BE2C (cell line): ENCODE measurements around the gene KRTAP10-10.
"Not testable (repeated sequence)": the region's sequence is repeated elsewhere in the genome, so short reads cannot be mapped to it uniquely, and the experiment has no call there.

Experiments
- DNase-seq: peaks from one replicate; pipeline ENCODE4 v3.0.0-alpha.2; 2020
- H3K27me3 ChIP-seq: fragments of 250-450 bp; sonication (Bioruptor Pico); 2 replicates; pipeline ENCODE4 v1.5.1; 2020; ENCODE audit warnings: mild to moderate bottlenecking
- H3K36me3 ChIP-seq: fragments of 250-450 bp; sonication (Bioruptor Pico); 2 replicates; pipeline ENCODE4 v1.5.1; 2020; ENCODE audit warnings: mild to moderate bottlenecking
- H3K4me1 ChIP-seq: fragments of 250-450 bp; sonication (Bioruptor Pico); 2 replicates; pipeline ENCODE4 v1.5.1; 2020
- H3K4me3 ChIP-seq: 2 replicates; pipeline ENCODE4 v1.5.1; 2011; ENCODE audit warnings: low read depth, low read length
- H3K9me3 ChIP-seq: fragments of 250-450 bp; sonication (Bioruptor Pico); 2 replicates; pipeline ENCODE4 v1.5.1; 2020
- TF ChIP-seq, protein P1 (sequence below): IDR thresholded peaks from 2 replicates; pipeline ENCODE4 v1.5.1; 2012; ENCODE audit warnings: mild to moderate bottlenecking, low read depth, low read length

Gene KRTAP10-10

DNA sequence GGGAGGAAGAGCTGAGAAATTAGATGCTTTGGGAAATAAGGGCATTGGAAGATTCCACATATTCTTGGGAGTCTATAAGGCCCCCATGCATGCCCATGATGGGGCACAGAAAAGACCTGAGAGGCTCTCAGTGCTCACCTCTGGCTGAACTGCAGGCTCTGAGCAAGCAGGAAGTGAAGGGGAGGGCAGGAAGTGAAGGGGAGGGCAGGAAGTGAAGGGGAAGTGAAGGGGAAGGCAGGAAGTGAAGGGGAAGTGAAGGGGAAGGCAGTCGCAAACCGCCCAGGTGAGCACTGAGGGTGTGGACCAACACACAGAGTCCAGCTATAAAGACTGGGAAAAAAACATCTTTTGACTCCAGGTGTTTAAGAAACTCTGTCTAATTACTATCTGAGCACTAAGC is 6.7 kb upstream of the KRTAP10-10 start:
- no peak for DNase-seq
- TF ChIP-seq, protein P1, sequence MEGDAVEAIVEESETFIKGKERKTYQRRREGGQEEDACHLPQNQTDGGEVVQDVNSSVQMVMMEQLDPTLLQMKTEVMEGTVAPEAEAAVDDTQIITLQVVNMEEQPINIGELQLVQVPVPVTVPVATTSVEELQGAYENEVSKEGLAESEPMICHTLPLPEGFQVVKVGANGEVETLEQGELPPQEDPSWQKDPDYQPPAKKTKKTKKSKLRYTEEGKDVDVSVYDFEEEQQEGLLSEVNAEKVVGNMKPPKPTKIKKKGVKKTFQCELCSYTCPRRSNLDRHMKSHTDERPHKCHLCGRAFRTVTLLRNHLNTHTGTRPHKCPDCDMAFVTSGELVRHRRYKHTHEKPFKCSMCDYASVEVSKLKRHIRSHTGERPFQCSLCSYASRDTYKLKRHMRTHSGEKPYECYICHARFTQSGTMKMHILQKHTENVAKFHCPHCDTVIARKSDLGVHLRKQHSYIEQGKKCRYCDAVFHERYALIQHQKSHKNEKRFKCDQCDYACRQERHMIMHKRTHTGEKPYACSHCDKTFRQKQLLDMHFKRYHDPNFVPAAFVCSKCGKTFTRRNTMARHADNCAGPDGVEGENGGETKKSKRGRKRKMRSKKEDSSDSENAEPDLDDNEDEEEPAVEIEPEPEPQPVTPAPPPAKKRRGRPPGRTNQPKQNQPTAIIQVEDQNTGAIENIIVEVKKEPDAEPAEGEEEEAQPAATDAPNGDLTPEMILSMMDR, result no peak
- no peaks in the 10 kb centered on the region for H3K27me3 ChIP-seq
- no peaks in the 10 kb centered on the region for H3K4me1 ChIP-seq
- no peaks in the 10 kb centered on the region for H3K36me3 ChIP-seq
- no peak overlapping the region for H3K4me3 ChIP-seq
- no peaks in the 10 kb centered on the region; the same call in 1 of the 2 replicates for H3K9me3 ChIP-seq

DNA sequence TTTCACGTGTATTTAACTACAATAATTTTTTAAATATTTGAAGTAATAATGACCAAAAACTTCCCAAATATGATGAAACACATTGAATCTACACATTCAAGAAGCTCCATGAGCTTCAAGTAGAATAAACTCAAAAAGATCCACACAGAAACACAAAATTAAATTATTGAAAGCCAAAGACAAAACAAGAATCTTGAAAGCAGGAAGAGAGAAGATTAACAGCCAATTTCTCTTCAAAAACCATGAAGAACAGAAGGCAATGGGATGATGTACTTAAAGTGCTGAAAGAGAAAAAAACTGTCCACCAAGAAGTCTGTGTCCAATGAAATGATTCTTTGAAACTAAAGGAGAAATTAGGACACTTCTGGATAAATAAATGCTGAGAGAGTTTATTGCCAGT is 5.1 kb upstream of the KRTAP10-10 start:
- H3K27me3 ChIP-seq, result no peaks in the 10 kb centered on the region
- TF ChIP-seq, protein P1, result no peak
- H3K4me3 ChIP-seq, result no peak overlapping the region
- H3K4me1 ChIP-seq, result no peaks in the 10 kb centered on the region
- no peak for DNase-seq
- no peaks in the 10 kb centered on the region for H3K36me3 ChIP-seq
- H3K9me3 ChIP-seq, result no peaks in the 10 kb centered on the region; the same call in 1 of the 2 replicates

DNA sequence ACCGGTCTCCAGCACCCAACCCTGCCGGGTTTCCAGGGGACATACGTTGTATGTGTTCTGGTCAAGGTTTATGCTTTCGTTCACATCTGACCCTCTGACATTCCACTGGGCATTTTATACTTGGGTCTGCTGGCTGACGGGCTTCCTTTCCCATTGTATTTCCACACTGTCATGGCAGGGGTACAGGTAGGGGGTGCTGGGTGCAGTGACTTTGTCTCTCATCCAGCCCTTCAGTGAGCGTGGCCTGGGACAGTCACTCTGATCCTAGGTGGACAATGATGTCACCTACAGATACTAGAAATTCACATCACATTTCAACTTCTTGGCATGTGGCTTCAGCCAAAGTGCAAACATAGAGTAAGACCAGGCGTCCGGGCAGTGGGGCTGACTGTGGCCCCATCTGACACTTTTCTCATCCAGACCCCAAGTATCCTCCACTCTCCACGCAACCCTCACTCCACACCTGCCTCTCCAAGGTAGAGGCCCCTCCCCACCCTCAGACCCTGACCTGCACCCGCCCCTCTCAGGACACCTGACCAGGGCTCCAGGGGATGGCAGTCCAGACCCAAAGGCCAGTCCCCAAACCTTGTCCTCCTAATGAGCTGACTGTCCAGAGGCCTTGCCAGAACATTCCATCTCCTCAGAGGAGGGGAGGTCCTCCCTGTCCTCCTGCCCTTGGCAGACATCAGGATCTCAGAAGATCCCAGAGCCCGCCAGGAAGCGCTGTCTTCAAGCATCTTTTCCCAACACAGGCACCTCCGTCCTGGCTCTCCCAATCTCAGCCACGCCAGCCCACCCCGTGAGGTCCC is 743 bp upstream of the KRTAP10-10 start:
- no peak overlapping the region for H3K4me3 ChIP-seq
- H3K36me3 ChIP-seq, result no peaks in the 10 kb centered on the region
- no peak for DNase-seq
- H3K27me3 ChIP-seq, result no peaks in the 10 kb centered on the region
- H3K9me3 ChIP-seq, result peaks cover 3% of the 10 kb centered on the region
- TF ChIP-seq, protein P1, result no peak
- no peaks in the 10 kb centered on the region for H3K4me1 ChIP-seq

DNA sequence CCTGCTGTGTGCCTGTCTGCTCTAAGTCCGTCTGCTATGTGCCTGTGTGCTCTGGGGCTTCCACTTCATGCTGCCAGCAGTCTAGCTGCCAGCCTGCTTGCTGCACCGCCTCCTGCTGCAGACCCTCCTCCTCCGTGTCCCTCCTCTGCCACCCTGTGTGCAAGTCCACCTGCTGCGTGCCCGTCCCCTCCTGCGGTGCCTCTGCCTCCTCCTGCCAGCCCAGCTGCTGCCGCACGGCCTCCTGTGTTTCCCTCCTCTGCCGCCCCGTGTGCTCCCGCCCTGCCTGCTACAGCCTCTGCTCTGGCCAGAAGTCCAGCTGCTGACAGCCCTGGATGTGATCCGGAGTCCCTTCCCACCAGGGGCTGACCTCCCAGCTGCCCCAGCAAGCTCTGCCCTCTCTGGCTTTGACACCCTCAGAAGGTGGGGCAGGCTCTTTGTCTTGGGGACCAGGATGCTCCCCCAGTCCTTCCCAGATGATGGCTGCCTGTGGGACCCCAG is 744 bp downstream of the KRTAP10-10 start:
- not testable (repeated sequence) for DNase-seq, H3K27me3 ChIP-seq, H3K9me3 ChIP-seq, H3K36me3 ChIP-seq, H3K4me1 ChIP-seq, H3K4me3 ChIP-seq

DNA sequence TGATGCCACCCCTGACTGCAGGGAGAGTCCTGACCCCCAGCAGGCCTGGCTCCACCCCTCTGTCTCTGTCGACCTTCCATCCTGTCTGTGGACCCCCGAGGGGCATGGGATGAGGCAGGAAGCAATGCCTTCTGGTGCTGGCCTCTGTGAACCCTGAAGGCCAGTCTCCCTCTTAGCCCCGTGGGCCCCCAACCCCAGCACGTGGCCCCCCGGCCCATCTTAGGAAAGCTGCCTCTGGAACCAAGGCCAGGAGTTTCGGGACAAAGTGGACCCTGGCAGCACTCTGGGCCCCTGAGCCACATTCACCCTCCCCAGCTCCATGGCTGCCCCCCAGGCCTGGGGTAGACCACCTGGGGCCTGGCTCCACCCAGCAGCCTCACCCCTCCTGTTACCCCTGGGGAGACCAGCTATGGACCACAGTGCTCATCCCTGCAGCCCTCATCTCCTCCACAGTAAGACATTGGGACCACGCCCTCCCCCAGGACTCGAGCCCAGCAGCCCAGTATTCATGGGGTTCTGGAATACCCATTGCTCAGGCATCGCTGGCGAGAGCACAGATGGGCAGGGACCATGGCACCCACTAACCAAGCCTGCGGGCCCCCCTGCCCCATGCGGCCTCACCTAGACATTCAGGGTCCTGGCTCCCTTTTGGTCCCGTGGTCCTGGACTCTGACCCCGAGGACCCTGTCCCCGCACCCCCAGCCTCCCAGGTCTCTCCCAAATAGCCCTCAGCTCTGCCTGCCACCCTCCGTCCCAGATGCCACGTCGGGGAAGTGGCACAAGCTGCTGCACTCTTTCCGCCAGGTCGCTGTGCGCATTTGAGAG is 1.6 kb downstream of the KRTAP10-10 start:
- not testable (repeated sequence) for DNase-seq, H3K27me3 ChIP-seq, H3K4me3 ChIP-seq, H3K36me3 ChIP-seq, H3K9me3 ChIP-seq, H3K4me1 ChIP-seq

DNA sequence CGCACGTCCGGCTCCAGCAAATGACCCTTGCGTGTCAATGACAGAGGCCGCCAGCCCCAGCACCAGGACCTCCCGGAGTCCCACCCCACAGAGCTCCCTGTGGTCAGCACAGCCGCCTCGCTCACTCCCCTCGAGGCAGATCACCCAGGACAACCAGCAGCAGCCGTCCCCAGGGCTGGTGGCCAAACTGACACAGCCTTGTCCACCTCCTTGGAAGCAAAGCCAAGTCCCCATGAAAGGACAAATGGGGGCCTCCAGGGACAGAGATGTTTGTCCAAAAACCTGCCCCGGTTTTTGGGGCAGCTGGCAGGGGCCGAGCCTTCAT is 2.1 kb downstream of the KRTAP10-10 start:
- Histone ChIP-seq H3K27me3 (no peaks in the 10 kb centered on the region), H3K4me3 (no peak overlapping the region), H3K36me3 (no peaks in the 10 kb centered on the region), H3K4me1 (no peaks in the 10 kb centered on the region), H3K9me3 (peaks cover 3% of the 10 kb centered on the region; the same call in 1 of the 2 replicates)
- DNase-seq, result no peak
- TF ChIP-seq, protein P1, result no peak

DNA sequence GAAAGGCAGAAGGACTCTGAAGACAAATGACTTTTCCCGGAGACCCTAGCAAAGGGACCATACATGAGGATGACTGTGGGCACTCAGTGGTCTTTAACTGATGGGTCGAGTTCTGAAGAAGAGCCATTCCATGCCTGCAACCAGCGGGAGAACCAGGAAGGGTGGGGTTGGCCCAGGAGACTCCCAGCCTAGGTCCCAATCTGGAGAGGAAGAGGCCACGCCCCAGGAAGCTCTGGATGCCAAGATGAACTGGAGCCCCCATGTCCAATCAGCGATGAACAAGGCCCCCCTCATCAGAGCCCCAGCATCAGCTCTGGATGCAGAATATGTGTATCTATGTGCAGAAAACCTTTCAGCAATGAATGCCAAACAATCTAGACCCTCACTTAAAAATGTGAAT is 3.6 kb downstream of the KRTAP10-10 start:
- no peaks in the 10 kb centered on the region for H3K36me3 ChIP-seq
- no peak overlapping the region for H3K4me3 ChIP-seq
- H3K27me3 ChIP-seq, result no peaks in the 10 kb centered on the region
- peaks cover 3% of the 10 kb centered on the region; the same call in 1 of the 2 replicates for H3K9me3 ChIP-seq
- TF ChIP-seq, protein P1, result no peak
- DNase-seq, result no peak
- no peaks in the 10 kb centered on the region for H3K4me1 ChIP-seq
